Effector memory CD8-positive, alpha-beta T cell (primary cell): ENCODE results near the gene NAA38.
A peak's percentile ranks its signal among the peaks of the same experiment; 100 is the strongest.
"Not testable (repeated sequence)": the region's sequence is repeated elsewhere in the genome, so short reads cannot be mapped to it uniquely, and the experiment has no call there.

Experiments
- ATAC-seq: fragments of 150-1000 bp; cut with Tn5 transposase; replicated peaks from 2 replicates; pipeline ENCODE4 v1.10.0; 2021; ENCODE audit warnings: mild to moderate bottlenecking, moderate library complexity
- DNase-seq, 3 experiments: peaks; one replicate each; pipeline ENCODE4 v3.0.0; 2021
- H3K27ac Mint-ChIP-seq, 2 donors: one replicate each; pipeline ENCODE4 v1.8.0; 2022; ENCODE audit warnings: mild to moderate bottlenecking in 2 of 2, mixed read lengths in 2 of 2, moderate library complexity in 2 of 2
- H3K27me3 Mint-ChIP-seq, 2 donors: one replicate each; pipeline ENCODE4 v1.8.0; 2022; ENCODE audit warnings: mixed read lengths in 2 of 2
- H3K36me3 Mint-ChIP-seq: one replicate; pipeline ENCODE4 v1.8.0; 2022; ENCODE audit warnings: mild to moderate bottlenecking, moderate library complexity, mixed read lengths; ENCODE audit not compliant: insufficient read depth
- H3K4me1 Mint-ChIP-seq, 2 donors: one replicate each; pipeline ENCODE4 v1.8.0; 2022; ENCODE audit warnings: low read depth in 2 of 2, mixed read lengths in 2 of 2
- H3K4me3 Mint-ChIP-seq, 2 donors: one replicate each; pipeline ENCODE4 v1.8.0; 2022; ENCODE audit warnings: mild to moderate bottlenecking in 2 of 2, mixed read lengths in 2 of 2, moderate library complexity in 2 of 2
- H3K9me3 Mint-ChIP-seq, 2 donors: one replicate each; pipeline ENCODE4 v1.8.0; 2022; ENCODE audit warnings: mixed read lengths in 2 of 2

Gene NAA38

DNA sequence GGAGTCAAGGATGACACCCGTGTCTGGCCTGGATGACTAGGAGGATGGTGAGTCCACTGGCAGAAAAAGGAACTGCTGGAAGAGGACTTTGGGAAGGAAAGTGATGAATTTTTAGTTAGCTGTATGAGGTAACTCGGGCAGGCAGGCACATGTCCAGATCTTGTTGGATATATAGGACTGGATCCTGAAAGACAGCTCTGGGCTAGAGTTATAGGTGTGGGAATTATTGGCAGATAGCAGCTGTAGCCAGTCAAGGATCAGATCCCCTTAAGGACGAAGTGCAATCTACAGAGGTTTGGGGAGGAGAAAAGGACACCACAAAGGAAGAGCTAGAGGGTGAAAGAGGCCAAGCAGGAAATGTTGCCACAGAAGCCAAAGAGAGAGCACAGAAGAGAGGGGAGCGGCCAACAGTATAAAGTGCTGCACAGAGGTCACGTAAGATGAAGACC, 10.5 kb upstream of the NAA38 start:
- Mint-ChIP-seq H3K4me1 (peaks cover 22 to 25% of the 10 kb centered on the region in 2 donors), H3K27ac (peak overlapping the region; percentile 79 to 86), H3K36me3 (no peaks in the 10 kb centered on the region), H3K4me3 (peak overlapping the region; percentile 65 to 78), H3K9me3 (no peaks in the 10 kb centered on the region), H3K27me3 (no peaks in the 10 kb centered on the region)
- DNase-seq (no peak), ATAC-seq (peak; percentile 93)

DNA sequence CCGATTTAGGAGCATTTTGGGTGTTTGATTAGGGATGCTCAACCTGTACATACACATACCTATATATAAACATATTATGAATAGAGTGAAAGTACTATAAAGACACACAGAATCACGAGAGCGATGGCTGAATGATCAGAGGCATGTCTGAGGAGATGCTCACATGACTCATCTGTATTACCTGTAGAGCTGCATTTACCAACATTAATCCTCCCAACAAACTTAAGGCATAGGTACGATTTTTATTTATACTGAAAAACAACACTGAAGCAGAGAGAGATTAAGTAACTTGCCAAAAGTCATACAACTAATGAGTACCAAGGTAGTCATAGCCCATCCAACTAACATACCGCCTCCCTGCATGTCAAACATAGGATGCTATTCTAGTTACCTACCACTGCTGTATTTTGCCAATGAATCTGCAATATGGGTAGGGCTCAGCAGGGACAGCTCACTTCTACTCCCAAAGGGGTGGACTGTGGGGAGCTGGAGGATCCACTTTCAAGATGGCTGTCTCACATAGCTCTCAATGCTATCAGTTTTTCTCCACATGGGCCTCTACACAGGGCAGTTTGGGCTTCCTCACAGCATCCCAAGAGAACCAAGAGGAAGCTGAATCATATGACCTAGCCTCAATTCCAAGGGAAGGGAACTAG, 7.8 kb upstream of the NAA38 start:
- Mint-ChIP-seq H3K27ac (no peak overlapping the region), H3K4me3 (no peak overlapping the region), H3K36me3 (peaks cover 6% of the 10 kb centered on the region), H3K27me3 (no peaks in the 10 kb centered on the region), H3K4me1 (peaks cover 25 to 29% of the 10 kb centered on the region in 2 donors), H3K9me3 (no peaks in the 10 kb centered on the region)
- DNase-seq (no peak), ATAC-seq (no peak)

DNA sequence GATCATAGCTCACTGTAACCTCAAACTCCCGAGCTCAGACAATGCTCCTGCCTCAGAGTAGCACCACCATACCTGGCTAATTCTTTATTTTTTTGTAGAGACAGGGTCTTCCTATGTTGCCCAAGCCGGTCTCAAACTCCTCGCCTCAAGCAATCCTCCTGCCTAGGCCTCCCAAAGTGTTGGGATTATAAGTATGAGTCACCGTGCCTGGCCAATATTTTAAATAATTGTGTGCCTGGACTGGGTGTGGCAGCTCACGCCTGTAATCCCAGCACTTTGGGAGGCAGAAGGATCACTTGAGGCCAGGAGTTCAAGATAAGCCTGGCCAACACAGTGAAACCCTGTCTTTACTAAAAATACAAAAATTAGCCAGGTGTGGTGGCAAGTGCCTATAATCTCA, 7.0 kb upstream of the NAA38 start:
- not testable (repeated sequence) for H3K9me3 Mint-ChIP-seq, DNase-seq, H3K27me3 Mint-ChIP-seq, H3K4me3 Mint-ChIP-seq, ATAC-seq, H3K36me3 Mint-ChIP-seq, H3K27ac Mint-ChIP-seq
- H3K4me1 Mint-ChIP-seq, result peaks cover 25 to 29% of the 10 kb centered on the region in 2 donors

DNA sequence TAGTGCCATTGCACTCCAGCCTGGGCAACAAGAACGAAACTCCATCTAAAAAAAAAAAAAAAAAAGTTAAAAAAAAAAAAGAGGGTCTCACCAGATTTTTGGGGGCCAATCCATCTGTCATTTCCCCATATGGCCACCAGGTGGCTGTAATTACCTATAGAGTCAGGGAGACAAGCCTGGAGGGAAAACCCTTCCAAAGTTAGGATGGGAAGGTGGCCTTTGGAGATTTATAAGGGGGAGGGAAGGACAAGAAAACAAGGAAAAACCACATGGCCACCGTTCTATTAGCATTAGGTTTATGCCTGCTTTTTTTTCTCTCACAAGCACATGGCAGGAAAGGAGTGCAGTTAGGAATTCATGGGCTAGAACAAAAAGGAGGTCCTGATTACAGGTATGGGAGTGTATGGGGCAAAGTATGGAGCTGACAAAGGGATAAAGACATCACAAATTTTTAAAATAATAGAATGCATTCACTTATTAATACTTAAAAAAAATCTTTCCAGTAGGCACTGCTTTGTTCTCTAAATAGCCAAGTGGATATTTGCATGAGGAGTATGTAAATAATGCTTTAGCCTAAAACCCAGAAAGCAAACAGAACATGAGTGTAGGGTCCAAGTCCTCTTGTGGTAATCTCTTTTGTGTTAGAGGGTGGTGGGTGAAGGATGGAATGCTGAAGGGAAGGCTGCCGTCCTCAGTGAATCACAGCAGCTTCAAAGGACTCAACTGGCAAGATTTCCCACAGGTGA, 5.5 kb upstream of the NAA38 start:
- Mint-ChIP-seq H3K4me3 (no peak overlapping the region), H3K27ac (no peak overlapping the region), H3K4me1 (peaks cover 16 to 18% of the 10 kb centered on the region in 2 donors), H3K27me3 (no peaks in the 10 kb centered on the region), H3K9me3 (no peaks in the 10 kb centered on the region), H3K36me3 (peaks cover 11% of the 10 kb centered on the region)
- DNase-seq (peak in 2 of 3 experiments; percentile 50 to 55), ATAC-seq (no peak)

DNA sequence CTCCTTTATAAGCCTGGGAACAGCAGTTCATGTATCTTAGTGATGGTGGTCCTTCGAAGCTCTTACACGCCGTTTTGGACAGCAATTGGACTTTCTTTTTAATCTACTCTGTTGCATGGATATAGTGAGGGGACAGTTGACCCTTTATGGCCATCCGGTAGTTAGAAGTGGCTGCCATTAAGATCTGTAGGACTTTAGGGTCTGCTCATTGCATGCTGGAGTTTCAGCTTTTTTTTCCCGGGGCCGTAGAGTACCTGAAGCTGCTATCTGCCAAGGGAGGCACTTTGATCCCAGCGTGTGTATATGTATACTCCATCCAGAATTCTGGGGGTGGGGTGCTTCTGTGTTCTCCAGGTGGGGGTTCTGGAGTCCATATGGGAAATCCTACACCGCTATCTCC, 1.7 kb upstream of the NAA38 start:
- ATAC-seq (no peak), DNase-seq (no peak)
- no peaks in the 10 kb centered on the region for H3K9me3 Mint-ChIP-seq
- no peaks in the 10 kb centered on the region for H3K27me3 Mint-ChIP-seq
- peaks cover 4 to 5% of the 10 kb centered on the region in 2 donors for H3K4me1 Mint-ChIP-seq
- no peak overlapping the region for H3K27ac Mint-ChIP-seq
- H3K36me3 Mint-ChIP-seq, result peaks cover 11% of the 10 kb centered on the region
- no peak overlapping the region for H3K4me3 Mint-ChIP-seq

DNA sequence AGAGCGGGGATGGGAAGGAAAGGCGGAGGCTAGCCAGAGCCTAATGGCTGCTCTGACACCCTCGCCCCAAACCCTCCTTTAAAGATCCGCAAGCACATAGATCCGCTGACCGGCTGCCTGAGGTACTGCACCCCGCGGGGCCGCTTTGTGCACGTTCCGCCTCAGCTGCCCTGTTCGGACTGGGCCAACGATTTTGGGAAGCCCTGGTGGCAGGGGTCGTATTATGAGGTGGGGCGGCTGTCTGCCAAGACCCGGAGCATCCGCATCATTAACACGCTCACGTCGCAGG, 1.1 kb upstream of the NAA38 start:
- H3K36me3 Mint-ChIP-seq, result peaks cover 11% of the 10 kb centered on the region
- H3K9me3 Mint-ChIP-seq, result no peaks in the 10 kb centered on the region
- no peak overlapping the region for H3K27ac Mint-ChIP-seq

DNA sequence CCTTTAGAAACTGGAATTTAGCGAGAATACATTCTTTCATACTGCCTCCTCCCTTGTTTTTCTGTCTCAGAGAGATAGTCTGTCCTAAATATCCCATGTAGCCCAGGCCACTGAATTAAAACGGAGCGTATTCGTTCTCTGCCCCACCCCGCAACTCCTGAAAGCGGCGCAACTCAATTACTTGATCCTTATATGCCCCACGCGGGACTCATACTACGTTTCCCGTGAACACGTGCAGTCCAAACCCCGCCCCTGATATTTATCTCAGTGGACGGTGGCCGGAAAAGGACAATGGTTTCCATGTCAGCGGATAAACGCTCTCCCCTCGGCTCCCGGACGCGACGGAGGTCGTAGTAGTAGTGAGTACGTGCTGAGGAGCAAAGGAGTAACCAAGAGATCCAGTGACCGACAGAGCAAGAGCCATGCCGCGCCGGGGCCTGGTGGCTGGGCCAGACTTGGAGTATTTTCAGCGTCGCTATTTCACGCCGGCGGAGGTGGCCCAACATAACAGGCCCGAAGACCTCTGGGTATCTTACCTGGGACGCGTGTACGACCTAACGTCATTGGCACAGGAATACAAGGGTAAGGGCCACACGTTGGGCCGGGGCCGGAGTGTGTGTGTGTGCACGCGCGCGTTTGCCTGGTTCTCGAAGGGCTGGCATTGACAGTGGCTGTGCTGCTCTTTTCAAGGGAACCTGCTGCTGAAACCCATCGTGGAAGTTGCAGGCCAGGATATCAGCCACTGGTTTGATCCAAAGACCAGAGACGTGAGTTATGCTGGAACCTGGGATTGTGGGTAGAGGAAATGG, 558 bp upstream of the NAA38 start, which contains the start of gene CYB5D1:
Gene CYB5D1 (plus strand): TSS at position 291 of the 809 bp plus-strand sequence. CDS start 132 bp downstream, at position 423.
- Mint-ChIP-seq H3K9me3 (no peaks in the 10 kb centered on the region), H3K36me3 (peaks cover 14% of the 10 kb centered on the region), H3K27ac (no peak within 1 kb of the TSS), H3K4me1 (peaks cover 4 to 5% of the 10 kb centered on the region in 2 donors), H3K27me3 (no peaks in the 10 kb centered on the region), H3K4me3 (no peak within 1 kb of the TSS)
- ATAC-seq (peak; percentile 56), DNase-seq (peak; percentile 83 to 89 (median 89))

More for the DNA sequence above, 1.1 kb upstream of the NAA38 start:
- ATAC-seq (no peak), DNase-seq (no peak)
- Mint-ChIP-seq H3K4me1 (peaks cover 4 to 5% of the 10 kb centered on the region in 2 donors), H3K27me3 (no peaks in the 10 kb centered on the region), H3K4me3 (no peak overlapping the region)

DNA sequence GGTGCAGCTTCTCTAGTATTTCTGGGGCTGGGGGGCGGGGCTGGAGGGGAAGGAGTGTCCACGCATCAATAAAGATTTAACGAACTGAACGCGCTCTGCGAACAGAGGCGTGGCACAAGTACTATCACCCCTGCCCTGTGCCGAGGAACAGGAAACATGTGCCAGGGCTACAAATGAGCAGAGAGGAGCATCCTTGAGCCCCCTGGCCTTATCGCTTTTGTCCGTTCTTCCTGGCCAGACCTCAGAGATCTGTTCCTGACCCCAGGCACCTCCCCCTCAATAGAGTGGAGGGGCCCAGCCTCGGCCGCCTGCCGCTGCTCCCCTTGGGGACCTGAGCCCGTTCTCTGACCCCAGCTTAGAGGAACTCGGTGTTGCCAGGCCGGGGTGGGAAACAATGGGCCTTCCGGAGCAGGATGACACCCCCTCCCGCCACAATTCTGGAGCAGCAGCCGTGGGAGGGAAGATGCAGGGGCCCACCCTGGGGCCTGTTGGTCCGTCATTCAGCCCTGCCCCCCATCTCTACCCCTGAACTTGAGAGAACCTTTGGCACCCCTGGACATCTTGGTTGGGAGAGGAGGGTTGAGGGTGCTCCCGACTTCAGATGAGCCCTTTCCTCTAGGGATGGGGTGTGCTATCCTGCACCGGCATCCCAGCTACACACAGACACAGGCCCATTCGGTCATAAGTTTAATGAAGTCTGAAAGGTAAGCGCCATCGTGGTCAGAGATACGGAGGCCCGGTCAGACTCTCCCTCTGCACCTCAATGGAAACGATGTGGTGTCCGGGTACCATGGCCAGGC, 1.1 kb downstream of the NAA38 start:
- H3K9me3 Mint-ChIP-seq, result no peaks in the 10 kb centered on the region
- DNase-seq (no peak), ATAC-seq (no peak)
- peaks cover 0 to 11% of the 10 kb centered on the region in 2 donors for H3K4me1 Mint-ChIP-seq
- H3K36me3 Mint-ChIP-seq, result peaks cover 27% of the 10 kb centered on the region
- H3K4me3 Mint-ChIP-seq, result no peak overlapping the region
- peak overlapping the region in 1 of 2 donors; percentile 65 for H3K27ac Mint-ChIP-seq
- no peaks in the 10 kb centered on the region for H3K27me3 Mint-ChIP-seq

DNA sequence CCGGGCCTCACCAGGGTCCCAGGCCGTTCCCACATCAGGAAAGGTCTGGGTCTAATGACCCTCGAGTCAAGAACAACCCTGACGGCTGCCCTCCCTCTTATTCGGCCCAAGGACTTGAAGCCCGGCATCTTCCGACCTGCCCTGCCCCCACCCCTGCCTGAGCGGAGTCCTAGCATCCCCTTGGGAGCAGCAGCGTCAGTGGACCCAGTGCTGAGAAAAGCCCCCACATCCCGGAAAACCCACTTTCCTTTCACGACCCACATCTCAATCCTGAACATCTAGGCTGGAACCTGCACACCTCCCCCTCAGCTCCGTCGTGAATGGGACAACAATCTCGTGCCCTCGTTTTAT, 1.7 kb downstream of the NAA38 start:
- peak overlapping the region in 1 of 2 donors; percentile 65 for H3K27ac Mint-ChIP-seq
- no peaks in the 10 kb centered on the region for H3K27me3 Mint-ChIP-seq
- H3K4me3 Mint-ChIP-seq, result no peak overlapping the region
- H3K36me3 Mint-ChIP-seq, result peaks cover 31% of the 10 kb centered on the region
- peaks cover 3 to 16% of the 10 kb centered on the region in 2 donors for H3K4me1 Mint-ChIP-seq
- H3K9me3 Mint-ChIP-seq, result no peaks in the 10 kb centered on the region
- no peak for DNase-seq
- ATAC-seq, result no peak

DNA sequence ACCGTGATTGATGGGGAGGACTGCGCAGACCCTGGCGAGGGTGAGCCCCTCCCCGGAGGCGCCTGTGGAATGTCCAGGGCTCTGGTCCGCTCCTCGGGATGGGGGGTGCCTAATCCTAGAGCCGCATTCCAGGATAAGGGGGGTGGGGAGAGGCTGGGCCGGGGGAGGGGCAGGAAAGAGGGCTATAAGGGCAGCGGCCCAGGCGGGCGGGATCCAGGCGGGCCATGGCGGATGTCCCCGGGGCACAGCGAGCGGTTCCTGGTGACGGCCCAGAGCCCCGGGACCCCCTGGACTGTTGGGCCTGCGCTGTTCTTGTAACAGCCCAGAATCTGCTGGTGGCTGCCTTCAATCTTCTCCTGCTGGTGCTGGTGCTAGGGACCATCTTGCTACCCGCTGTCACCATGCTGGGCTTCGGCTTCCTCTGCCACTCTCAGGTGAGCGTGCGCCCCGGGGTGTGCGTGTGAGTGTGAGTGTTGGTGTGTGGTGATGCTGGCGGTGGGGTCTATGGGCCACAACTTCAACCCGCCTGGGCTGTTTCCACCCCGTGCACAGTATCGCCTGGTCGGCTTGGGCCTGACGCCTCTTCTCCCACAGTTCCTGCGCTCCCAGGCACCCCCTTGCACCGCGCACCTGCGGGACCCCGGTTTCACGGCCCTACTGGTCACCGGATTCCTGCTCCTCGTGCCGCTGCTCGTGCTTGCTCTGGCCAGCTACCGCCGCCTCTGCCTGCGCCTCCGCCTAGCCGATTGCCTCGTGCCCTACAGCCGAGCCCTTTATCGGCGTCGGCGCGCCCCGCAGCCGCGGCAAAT, 2.3 kb downstream of the NAA38 start, which contains the start of gene TMEM88:
Gene TMEM88 (plus strand): TSS at position 216 of the 809 bp plus-strand sequence. CDS start 9 bp downstream, at position 225.
- Mint-ChIP-seq H3K27ac (peak within 1 kb of the TSS in 1 of 2 donors; percentile 65), H3K36me3 (peaks cover 33% of the 10 kb centered on the region), H3K9me3 (no peaks in the 10 kb centered on the region), H3K4me1 (peaks cover 3 to 16% of the 10 kb centered on the region in 2 donors), H3K4me3 (peak within 1 kb of the TSS in 1 of 2 donors; percentile 33), H3K27me3 (no peaks in the 10 kb centered on the region)
- DNase-seq (no peak), ATAC-seq (no peak)

DNA sequence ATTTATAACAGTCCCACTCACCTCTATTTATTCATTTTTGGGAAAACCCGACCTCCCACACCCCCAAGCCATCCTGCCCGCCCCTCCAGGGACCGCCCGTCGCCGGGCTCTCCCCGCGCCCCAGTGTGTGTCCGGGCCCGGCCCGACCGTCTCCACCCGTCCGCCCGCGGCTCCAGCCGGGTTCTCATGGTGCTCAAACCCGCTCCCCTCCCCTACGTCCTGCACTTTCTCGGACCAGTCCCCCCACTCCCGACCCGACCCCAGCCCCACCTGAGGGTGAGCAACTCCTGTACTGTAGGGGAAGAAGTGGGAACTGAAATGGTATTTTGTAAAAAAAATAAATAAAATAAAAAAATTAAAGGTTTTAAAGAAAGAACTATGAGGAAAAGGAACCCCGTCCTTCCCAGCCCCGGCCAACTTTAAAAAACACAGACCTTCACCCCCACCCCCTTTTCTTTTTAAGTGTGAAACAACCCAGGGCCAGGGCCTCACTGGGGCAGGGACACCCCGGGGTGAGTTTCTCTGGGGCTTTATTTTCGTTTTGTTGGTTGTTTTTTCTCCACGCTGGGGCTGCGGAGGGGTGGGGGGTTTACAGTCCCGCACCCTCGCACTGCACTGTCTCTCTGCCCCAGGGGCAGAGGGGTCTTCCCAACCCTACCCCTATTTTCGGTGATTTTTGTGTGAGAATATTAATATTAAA, 3.1 kb downstream of the NAA38 start:
- H3K27me3 Mint-ChIP-seq, result no peaks in the 10 kb centered on the region
- H3K9me3 Mint-ChIP-seq, result no peaks in the 10 kb centered on the region
- H3K27ac Mint-ChIP-seq, result no peak overlapping the region
- H3K4me1 Mint-ChIP-seq, result peaks cover 3 to 16% of the 10 kb centered on the region in 2 donors
- H3K36me3 Mint-ChIP-seq, result peaks cover 42% of the 10 kb centered on the region
- DNase-seq (no peak), ATAC-seq (no peak)
- peak overlapping the region in 1 of 2 donors; percentile 33 for H3K4me3 Mint-ChIP-seq

DNA sequence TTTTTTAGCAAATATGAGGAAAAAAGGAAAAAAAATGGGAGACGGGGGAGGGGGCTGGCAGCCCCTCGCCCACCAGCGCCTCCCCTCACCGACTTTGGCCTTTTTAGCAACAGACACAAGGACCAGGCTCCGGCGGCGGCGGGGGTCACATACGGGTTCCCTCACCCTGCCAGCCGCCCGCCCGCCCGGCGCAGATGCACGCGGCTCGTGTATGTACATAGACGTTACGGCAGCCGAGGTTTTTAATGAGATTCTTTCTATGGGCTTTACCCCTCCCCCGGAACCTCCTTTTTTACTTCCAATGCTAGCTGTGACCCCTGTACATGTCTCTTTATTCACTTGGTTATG, 3.7 kb downstream of the NAA38 start:
- ATAC-seq, result no peak
- Mint-ChIP-seq H3K27me3 (no peaks in the 10 kb centered on the region), H3K4me3 (peak overlapping the region in 1 of 2 donors; percentile 33), H3K27ac (no peak overlapping the region), H3K36me3 (peaks cover 43% of the 10 kb centered on the region), H3K9me3 (no peaks in the 10 kb centered on the region), H3K4me1 (peaks cover 3 to 13% of the 10 kb centered on the region in 2 donors)
- no peak for DNase-seq
